H9 (cell line): Measurements from ENCODE around the gene SNX30. TPM values are rescaled to one million over a fixed set of nuclear protein-coding genes. Genes with fewer than 3 reads are reported as not detected.

ENCODE experiments used
- DNase-seq: peaks from one replicate; pipeline ENCODE4 v3.0.0-alpha.2; 2017
- H2AFZ ChIP-seq: one replicate; pipeline ENCODE4 v1.6.1; 2013; ENCODE audit warnings: mild to moderate bottlenecking, low read length, control low read depth, moderate library complexity
- H2AK5ac ChIP-seq: 2 replicates; pipeline ENCODE4 v1.6.1; 2013; ENCODE audit warnings: low read length, control low read depth, mixed read lengths; ENCODE audit not compliant: insufficient read length
- H2BK120ac ChIP-seq: one replicate; pipeline ENCODE4 v1.6.1; 2013; ENCODE audit warnings: low read depth, mild to moderate bottlenecking, low read length, control low read depth, inconsistent platforms; ENCODE audit not compliant: poor library complexity, severe bottlenecking
- H2BK12ac ChIP-seq: 2 replicates; pipeline ENCODE4 v1.6.1; 2013; ENCODE audit warnings: low read length, control low read depth, mixed read lengths, low read depth; ENCODE audit not compliant: insufficient read length
- H2BK15ac ChIP-seq: 2 replicates; pipeline ENCODE4 v1.6.1; 2013; ENCODE audit warnings: low read depth, low read length, control low read depth
- H2BK20ac ChIP-seq: one replicate; pipeline ENCODE4 v1.6.1; 2013; ENCODE audit warnings: low read depth, mild to moderate bottlenecking, low read length, control low read depth, inconsistent platforms; ENCODE audit not compliant: poor library complexity, severe bottlenecking
- H2BK5ac ChIP-seq: 2 replicates; pipeline ENCODE4 v1.6.1; 2013; ENCODE audit warnings: low read length, control low read depth, mixed read lengths; ENCODE audit not compliant: insufficient read length
- H3K14ac ChIP-seq: 2 replicates; pipeline ENCODE4 v1.6.1; 2013; ENCODE audit warnings: low read length, control low read depth; ENCODE audit not compliant: insufficient read depth
- H3K18ac ChIP-seq: 2 replicates; pipeline ENCODE4 v1.6.1; 2013; ENCODE audit warnings: low read depth, mild to moderate bottlenecking, mixed read lengths, low read length, control low read depth; ENCODE audit not compliant: insufficient read length
- H3K23ac ChIP-seq: 2 replicates; pipeline ENCODE4 v1.6.1; 2013; ENCODE audit warnings: low read length, control low read depth, mixed read lengths, low read depth; ENCODE audit not compliant: insufficient read length
- H3K23me2 ChIP-seq: 2 replicates; pipeline ENCODE4 v1.6.1; 2013; ENCODE audit warnings: low read depth, mild to moderate bottlenecking, mixed read lengths, low read length, control low read depth; ENCODE audit not compliant: insufficient read length, poor library complexity, severe bottlenecking
- H3K27ac ChIP-seq: 2 replicates; pipeline ENCODE4 v1.5.1; 2013; ENCODE audit warnings: low read length, control low read depth, mixed read lengths, low read depth; ENCODE audit not compliant: insufficient read length
- H3K27me3 ChIP-seq: 2 replicates; pipeline ENCODE4 v1.6.1; 2013; ENCODE audit warnings: low read length, control low read depth, inconsistent platforms; ENCODE audit not compliant: insufficient read depth
- H3K4ac ChIP-seq: 2 replicates; pipeline ENCODE4 v1.6.1; 2013; ENCODE audit warnings: low read depth, mild to moderate bottlenecking, control low read depth, inconsistent platforms, low read length, moderate library complexity
- H3K4me1 ChIP-seq: 2 replicates; pipeline ENCODE4 v1.6.1; 2013; ENCODE audit warnings: low read length, control low read depth, inconsistent platforms; ENCODE audit not compliant: insufficient read depth
- H3K4me2 ChIP-seq: 2 replicates; pipeline ENCODE4 v1.6.1; 2013; ENCODE audit warnings: low read length, control low read depth, mixed read lengths; ENCODE audit not compliant: insufficient read length, insufficient read depth
- H3K56ac ChIP-seq: 2 replicates; pipeline ENCODE4 v1.6.1; 2013; ENCODE audit warnings: low read depth, mild to moderate bottlenecking, mixed read lengths, low read length, control low read depth; ENCODE audit not compliant: insufficient read length
- H3K79me1 ChIP-seq: 2 replicates; pipeline ENCODE4 v1.6.1; 2013; ENCODE audit warnings: low read depth, mild to moderate bottlenecking, moderate library complexity, low read length, control low read depth, inconsistent platforms; ENCODE audit not compliant: insufficient read depth, poor library complexity, severe bottlenecking
- H3K79me2 ChIP-seq: 2 replicates; pipeline ENCODE4 v1.6.1; 2013; ENCODE audit warnings: low read length, control low read depth, inconsistent platforms; ENCODE audit not compliant: insufficient read depth
- H3K9ac ChIP-seq: 2 replicates; pipeline ENCODE4 v1.6.1; 2013; ENCODE audit warnings: low read length, control low read depth, mixed read lengths; ENCODE audit not compliant: insufficient read length; ENCODE audit errors: extremely low read depth
- H3K9me3 ChIP-seq: one replicate; pipeline ENCODE4 v1.6.1; 2013; ENCODE audit warnings: low read depth, low read length, inconsistent platforms; ENCODE audit not compliant: control insufficient read depth
- H3T11ph ChIP-seq: one replicate; pipeline ENCODE4 v1.6.1; 2013; ENCODE audit warnings: mild to moderate bottlenecking, low read length, control low read depth, inconsistent platforms
- H4K20me1 ChIP-seq: one replicate; pipeline ENCODE4 v1.6.1; 2013; ENCODE audit not compliant: control insufficient read depth, insufficient read length, insufficient read depth
- H4K5ac ChIP-seq: 2 replicates; pipeline ENCODE4 v1.6.1; 2013; ENCODE audit warnings: low read depth, mild to moderate bottlenecking, mixed read lengths, low read length, control low read depth; ENCODE audit not compliant: insufficient read length
- H4K8ac ChIP-seq: replicated peaks from 2 replicates; pipeline ENCODE4 v1.6.1; 2013; ENCODE audit warnings: low read length, control low read depth, mixed read lengths, low read depth; ENCODE audit not compliant: insufficient read length
- H4K91ac ChIP-seq: 2 replicates; pipeline ENCODE4 v1.6.1; 2013; ENCODE audit warnings: low read depth, mild to moderate bottlenecking, moderate library complexity, mixed read lengths, low read length, control low read depth; ENCODE audit not compliant: insufficient read length
- H3K27ac Mint-ChIP-seq, 3 experiments: 2 replicates in 2 of 3; 3 replicates in 1 of 3; pipeline ENCODE4 v1.8.0; 2020 to 2021; ENCODE audit warnings: mixed read lengths in 3 of 3, mild to moderate bottlenecking in 1 of 3, moderate library complexity in 1 of 3
- H3K27me3 Mint-ChIP-seq: 2 replicates; pipeline ENCODE4 v1.8.0; 2021; ENCODE audit warnings: low read depth, mild to moderate bottlenecking, moderate library complexity, mixed read lengths
- H3K36me3 Mint-ChIP-seq, 3 experiments: 2 replicates in 2 of 3; 3 replicates in 1 of 3; pipeline ENCODE4 v1.8.0; 2020 to 2021; ENCODE audit warnings: low read depth in 3 of 3, mixed read lengths in 3 of 3; ENCODE audit not compliant: insufficient read depth in 1 of 3
- H3K4me1 Mint-ChIP-seq, 2 experiments: 2 replicates each; pipeline ENCODE4 v1.8.0; 2020; ENCODE audit warnings: mixed read lengths in 2 of 2
- H3K4me3 Mint-ChIP-seq, 2 experiments: 2 replicates in 1 of 2; 3 replicates in 1 of 2; pipeline ENCODE4 v1.8.0; 2020 to 2021; ENCODE audit warnings: mild to moderate bottlenecking in 2 of 2, mixed read lengths in 2 of 2, moderate library complexity in 1 of 2
- H3K9me3 Mint-ChIP-seq, 2 experiments: 2 replicates in 1 of 2; 3 replicates in 1 of 2; pipeline ENCODE4 v1.8.0; 2020; ENCODE audit warnings: mild to moderate bottlenecking in 2 of 2, mixed read lengths in 2 of 2, moderate library complexity in 1 of 2
- WGBS: extraction: QIAGEN DNeasy Blood & Tissue Kit; methylation state at CpG from one replicate; pipeline ENCODE4 v1.1.7; 2013; ENCODE audit warnings: missing lambda C conversion rate, low lambda C conversion rate, mixed read lengths; ENCODE audit not compliant: insufficient read length; ENCODE audit errors: extremely low coverage; 5-methylcytosine and 5-hydroxymethylcytosine counted together
- total RNA-seq: library from RNA; stranded (reverse); gene quantifications from 2 replicates; pipeline ENCODE4 v1.2.1, GENCODE V29; 2021
- TF ChIP-seq, protein P1 (sequence below): fragments of 200-600 bp; sonication (generic); conservative IDR thresholded peaks from 3 replicates; pipeline ENCODE4 v1.8.0; 2021; ENCODE audit warnings: antibody characterized with exemption, mild to moderate bottlenecking

The SNX30 gene
- total RNA-seq, 1 experiment from 2014 or later: 10.3 TPM

GRCh38 chr9:112786829-112787520 is 36.4 kb downstream of the SNX30 start:
- Histone ChIP-seq H2BK20ac (no peak overlapping the region), H2BK120ac (no peak overlapping the region), H3K79me2 (no peaks in the 10 kb centered on the region), H3K27ac (no peak overlapping the region), H2BK12ac (no peak overlapping the region), H2AFZ (no peak overlapping the region), H2BK5ac (no peak overlapping the region), H3K4ac (no peak overlapping the region), H3K9ac (no peak overlapping the region), H4K8ac (no peak overlapping the region), H4K91ac (no peak overlapping the region), H3K9me3 (no peaks in the 10 kb centered on the region), H3K56ac (no peak overlapping the region), H3T11ph (no peak overlapping the region), H3K4me2 (no peak overlapping the region), H3K23ac (no peak overlapping the region), H3K27me3 (no peaks in the 10 kb centered on the region), H2BK15ac (no peak overlapping the region), H3K23me2 (no peaks in the 10 kb centered on the region), H3K4me1 (peaks cover 3% of the 10 kb centered on the region; the same call in 1 of the 2 replicates), H3K18ac (no peak overlapping the region), H4K5ac (no peak overlapping the region), H3K14ac (no peak overlapping the region), H4K20me1 (no peaks in the 10 kb centered on the region), H2AK5ac (no peak overlapping the region), H3K79me1 (no peaks in the 10 kb centered on the region)
- H3K4me1 Mint-ChIP-seq: peaks cover 10% of the 10 kb centered on the region in 2 experiments; a peak in 3 of 4 replicates
- no CpG with 5 or more reads among the region's 9 CpGs for WGBS
- H3K4me3 Mint-ChIP-seq: no peak overlapping the region
- no peaks in the 10 kb centered on the region for H3K36me3 Mint-ChIP-seq
- H3K9me3 Mint-ChIP-seq: no peaks in the 10 kb centered on the region
- H3K27ac Mint-ChIP-seq: 0 out of 7 replicates have a peak overlapping the region, but pooled peaks of 1 of the 3 experiments have one; percentile 7
- TF ChIP-seq, protein P1, sequence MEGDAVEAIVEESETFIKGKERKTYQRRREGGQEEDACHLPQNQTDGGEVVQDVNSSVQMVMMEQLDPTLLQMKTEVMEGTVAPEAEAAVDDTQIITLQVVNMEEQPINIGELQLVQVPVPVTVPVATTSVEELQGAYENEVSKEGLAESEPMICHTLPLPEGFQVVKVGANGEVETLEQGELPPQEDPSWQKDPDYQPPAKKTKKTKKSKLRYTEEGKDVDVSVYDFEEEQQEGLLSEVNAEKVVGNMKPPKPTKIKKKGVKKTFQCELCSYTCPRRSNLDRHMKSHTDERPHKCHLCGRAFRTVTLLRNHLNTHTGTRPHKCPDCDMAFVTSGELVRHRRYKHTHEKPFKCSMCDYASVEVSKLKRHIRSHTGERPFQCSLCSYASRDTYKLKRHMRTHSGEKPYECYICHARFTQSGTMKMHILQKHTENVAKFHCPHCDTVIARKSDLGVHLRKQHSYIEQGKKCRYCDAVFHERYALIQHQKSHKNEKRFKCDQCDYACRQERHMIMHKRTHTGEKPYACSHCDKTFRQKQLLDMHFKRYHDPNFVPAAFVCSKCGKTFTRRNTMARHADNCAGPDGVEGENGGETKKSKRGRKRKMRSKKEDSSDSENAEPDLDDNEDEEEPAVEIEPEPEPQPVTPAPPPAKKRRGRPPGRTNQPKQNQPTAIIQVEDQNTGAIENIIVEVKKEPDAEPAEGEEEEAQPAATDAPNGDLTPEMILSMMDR: no peak
- no peaks in the 10 kb centered on the region for H3K27me3 Mint-ChIP-seq
- no peak for DNase-seq
